ENCODE data around the gene MACROD1.
A peak's percentile ranks its signal among the peaks of the same experiment; 100 is the strongest.

The MACROD1 gene

GRCh38 chr11:64013141-64013896 is 152.6 kb downstream of the MACROD1 start:
- DNase-seq (ENCODE audit: low read depth), result no peak

GRCh38 chr11:64011371-64011770 is 154.5 kb downstream of the MACROD1 start:
- DNase-seq (ENCODE audit: low read depth), result no peak

GRCh38 chr11:64010783-64011182 is 155.1 kb downstream of the MACROD1 start:
- DNase-seq (ENCODE audit: low read depth), result no peak

GRCh38 chr11:64009710-64010109 is 156.2 kb downstream of the MACROD1 start:
- no peak for DNase-seq (ENCODE audit: low read depth)

GRCh38 chr11:64008914-64009633 is 156.8 kb downstream of the MACROD1 start:
- no peak for DNase-seq (ENCODE audit: low read depth)

GRCh38 chr11:64008283-64008913 is 157.5 kb downstream of the MACROD1 start:
- no peak for DNase-seq (ENCODE audit: low read depth)

- DNase-seq (ENCODE audit: low read depth), result no peak
Measured at GRCh38 chr11:64007629-64008282, 158.2 kb downstream of the MACROD1 start.

- no peak for DNase-seq (ENCODE audit: low read depth)
Measured at GRCh38 chr11:64007160-64007628, 158.7 kb downstream of the MACROD1 start.

- no peak for DNase-seq (ENCODE audit: low read depth)
Measured at GRCh38 chr11:64006398-64006797, 159.5 kb downstream of the MACROD1 start.

GRCh38 chr11:64005691-64006090 is 160.2 kb downstream of the MACROD1 start:
- DNase-seq (ENCODE audit: low read depth), result no peak

- DNase-seq (ENCODE audit: low read depth), result no peak
Measured at GRCh38 chr11:64004590-64004984, 161.3 kb downstream of the MACROD1 start.

GRCh38 chr11:64003807-64004589 is 161.9 kb downstream of the MACROD1 start:
- DNase-seq (ENCODE audit: low read depth), result no peak

GRCh38 chr11:64001484-64002420 is 164.2 kb downstream of the MACROD1 start:
- DNase-seq (ENCODE audit: low read depth), result no peak

GRCh38 chr11:64000740-64001483 is 165.0 kb downstream of the MACROD1 start:
- no peak for DNase-seq (ENCODE audit: low read depth)

GRCh38 chr11:64000026-64000739 is 165.7 kb downstream of the MACROD1 start:
- DNase-seq (ENCODE audit: low read depth), result peak; percentile 56

- peak; percentile 42 for DNase-seq (ENCODE audit: low read depth)
Measured at GRCh38 chr11:63999349-64000025, 166.4 kb downstream of the MACROD1 start.

- no peak for DNase-seq (ENCODE audit: low read depth)
Measured at GRCh38 chr11:63998558-63999348, 167.2 kb downstream of the MACROD1 start.
